Naive thymus-derived CD4-positive, alpha-beta T cell (primary cell): Measurements from ENCODE around the gene CAMTA1. TPM values are rescaled to one million over a fixed set of nuclear protein-coding genes. Genes with fewer than 3 reads are reported as not detected.

Source experiments
- ATAC-seq: fragments of 150-1000 bp; cut with Tn5 transposase; 2 replicates; pipeline ENCODE4 v1.10.0; 2021; ENCODE audit warnings: mild to moderate bottlenecking, moderate library complexity
- CTCF ChIA-PET: fragments of 350-600 bp; sonication (Branson Sonifier 250); formaldehyde crosslinking; loops from one replicate; lab custom pipeline; 2021; ENCODE audit warnings: antibody characterized with exemption; lab: Charles Lee
- POLR2A ChIA-PET: fragments of 350-600 bp; sonication (Branson Sonifier 250); formaldehyde crosslinking; loops from one replicate; lab custom pipeline; 2021; ENCODE audit warnings: antibody characterized with exemption, inconsistent platforms; lab: Charles Lee
- DNase-seq, 9 donors: peaks; one replicate each; pipeline versions ENCODE4 v3.0.0 to v3.0.0-alpha.2; 2020 to 2022; ENCODE audit warnings: mixed read lengths in 1 of 9
- H3K27ac ChIP-seq: one replicate; pipeline ENCODE4 v1.7.0; 2013; ENCODE audit warnings: mild to moderate bottlenecking, low read depth, low read length, moderate library complexity
- H3K27me3 ChIP-seq, 2 donors: one replicate each; pipeline ENCODE4 v1.7.0; 2013; ENCODE audit warnings: low read length in 2 of 2, mild to moderate bottlenecking in 2 of 2, moderate library complexity in 2 of 2; ENCODE audit not compliant: control insufficient read depth in 2 of 2, insufficient read depth in 2 of 2
- H3K36me3 ChIP-seq, 3 experiments: 1 replicate in 2 of 3; 2 replicates in 1 of 3; pipeline ENCODE4 v1.7.0; 2013; ENCODE audit warnings: low read length in 3 of 3, mild to moderate bottlenecking in 3 of 3, moderate library complexity in 1 of 3; ENCODE audit not compliant: insufficient read depth in 3 of 3, control insufficient read depth in 2 of 3
- H3K4me1 ChIP-seq, 2 donors: one replicate each; pipeline ENCODE4 v1.7.0; 2013; ENCODE audit warnings: low read length in 2 of 2, mild to moderate bottlenecking in 2 of 2, moderate library complexity in 1 of 2; ENCODE audit not compliant: control insufficient read depth in 2 of 2, insufficient read depth in 2 of 2
- H3K4me3 ChIP-seq: 2 replicates; pipeline ENCODE4 v1.7.0; 2013; ENCODE audit warnings: mild to moderate bottlenecking, low read length
- H3K9me3 ChIP-seq, 3 experiments: 1 replicate in 2 of 3; 2 replicates in 1 of 3; pipeline ENCODE4 v1.7.0; 2013; ENCODE audit warnings: low read length in 3 of 3; ENCODE audit not compliant: control insufficient read depth in 2 of 3
- H3K27ac Mint-ChIP-seq, 9 donors: one replicate each; pipeline ENCODE4 v1.8.0; 2020 to 2022; ENCODE audit warnings: mixed read lengths in 9 of 9, mild to moderate bottlenecking in 8 of 9, moderate library complexity in 5 of 9, inconsistent platforms in 2 of 9
- H3K27me3 Mint-ChIP-seq, 5 donors: one replicate each; pipeline ENCODE4 v1.8.0; 2021 to 2022; ENCODE audit warnings: mixed read lengths in 5 of 5, mild to moderate bottlenecking in 1 of 5
- H3K36me3 Mint-ChIP-seq, 5 donors: one replicate each; pipeline ENCODE4 v1.8.0; 2020 to 2022; ENCODE audit warnings: mixed read lengths in 5 of 5, mild to moderate bottlenecking in 3 of 5, inconsistent platforms in 1 of 5
- H3K4me1 Mint-ChIP-seq, 7 donors: one replicate each; pipeline ENCODE4 v1.8.0; 2020 to 2022; ENCODE audit warnings: mixed read lengths in 7 of 7, mild to moderate bottlenecking in 3 of 7, inconsistent platforms in 1 of 7
- H3K4me3 Mint-ChIP-seq, 10 donors: one replicate each; pipeline ENCODE4 v1.8.0; 2020 to 2022; ENCODE audit warnings: mild to moderate bottlenecking in 10 of 10, mixed read lengths in 10 of 10, moderate library complexity in 6 of 10, inconsistent platforms in 2 of 10
- H3K9me3 Mint-ChIP-seq, 11 donors: one replicate each; pipeline ENCODE4 v1.8.0; 2020 to 2022; ENCODE audit warnings: mixed read lengths in 11 of 11, mild to moderate bottlenecking in 4 of 11, inconsistent platforms in 1 of 11, moderate library complexity in 1 of 11
- intact Hi-C, 2 donors: fragments of 100-400 bp; cut with micrococcal nuclease; formaldehyde crosslinking; loops; one replicate each; pipeline ENCODE4 v1.15.1; 2023
- polyA plus RNA-seq, 2 donors: library from polyadenylated mRNA; unstranded; fragments of 300-500 nt; fragmentation: Illumina TruSeq; gene quantifications; one replicate each; pipeline ENCODE4 v1.2.3, GENCODE V29; 2021
- total RNA-seq, 6 experiments: library from RNA in 5 of 6; stranded (reverse) in 5 of 6; gene quantifications; 1 replicate in 5 of 6; 2 replicates in 1 of 6; pipeline ENCODE4 v1.2.3 and lab custom pipeline; 2021 to 2026

Gene CAMTA1
- total and polyA plus RNA-seq, 7 experiments from 2014 or later, result 38.1 to 68.6 (median 42.6) TPM

DNA sequence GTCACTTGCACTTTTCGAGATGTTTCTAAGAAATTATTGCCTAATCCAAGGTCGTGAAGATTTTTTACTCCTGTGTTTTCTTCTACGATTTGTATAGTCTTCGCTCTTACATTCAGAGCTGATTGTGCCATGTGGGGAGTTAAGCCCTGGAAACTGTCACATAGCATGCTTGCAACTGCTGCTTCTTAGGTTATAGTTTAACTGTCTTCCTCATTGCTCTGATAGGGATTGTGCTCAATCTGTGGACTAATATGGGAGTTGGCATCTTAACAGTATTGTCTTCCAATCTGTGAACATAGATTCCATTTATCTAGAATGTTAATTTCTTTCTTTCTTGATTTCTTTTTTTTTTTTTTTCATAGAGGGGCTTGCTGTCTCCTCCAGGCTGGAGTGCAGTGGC, 34.8 kb upstream of the CAMTA1 start:
- DNase-seq, result no peak
- Mint-ChIP-seq H3K27me3 (peaks cover 21 to 41% (median 24%) of the 10 kb centered on the region in 5 donors), H3K27ac (no peak overlapping the region), H3K9me3 (peaks cover 0 to 3% (median 0%) of the 10 kb centered on the region in 11 donors), H3K36me3 (no peaks in the 10 kb centered on the region), H3K4me3 (no peak overlapping the region), H3K4me1 (peaks cover 0 to 8% (median 0%) of the 10 kb centered on the region in 7 donors)
- Histone ChIP-seq H3K4me3 (no peak overlapping the region), H3K9me3 (no peaks in the 10 kb centered on the region), H3K36me3 (no peaks in the 10 kb centered on the region), H3K4me1 (no peaks in the 10 kb centered on the region), H3K27me3 (peaks cover 0 to 3% of the 10 kb centered on the region in 2 donors), H3K27ac (no peak overlapping the region)
- intact Hi-C loops, result no loop called here
- ChIA-PET POLR2A (no interaction called here), CTCF (interaction anchor here (0.6 kb wide), 1 partner anchor 1599 kb away, joined by 4 read pairs; no protein-coding TSS in a partner anchor)
- ATAC-seq, result no peak

DNA sequence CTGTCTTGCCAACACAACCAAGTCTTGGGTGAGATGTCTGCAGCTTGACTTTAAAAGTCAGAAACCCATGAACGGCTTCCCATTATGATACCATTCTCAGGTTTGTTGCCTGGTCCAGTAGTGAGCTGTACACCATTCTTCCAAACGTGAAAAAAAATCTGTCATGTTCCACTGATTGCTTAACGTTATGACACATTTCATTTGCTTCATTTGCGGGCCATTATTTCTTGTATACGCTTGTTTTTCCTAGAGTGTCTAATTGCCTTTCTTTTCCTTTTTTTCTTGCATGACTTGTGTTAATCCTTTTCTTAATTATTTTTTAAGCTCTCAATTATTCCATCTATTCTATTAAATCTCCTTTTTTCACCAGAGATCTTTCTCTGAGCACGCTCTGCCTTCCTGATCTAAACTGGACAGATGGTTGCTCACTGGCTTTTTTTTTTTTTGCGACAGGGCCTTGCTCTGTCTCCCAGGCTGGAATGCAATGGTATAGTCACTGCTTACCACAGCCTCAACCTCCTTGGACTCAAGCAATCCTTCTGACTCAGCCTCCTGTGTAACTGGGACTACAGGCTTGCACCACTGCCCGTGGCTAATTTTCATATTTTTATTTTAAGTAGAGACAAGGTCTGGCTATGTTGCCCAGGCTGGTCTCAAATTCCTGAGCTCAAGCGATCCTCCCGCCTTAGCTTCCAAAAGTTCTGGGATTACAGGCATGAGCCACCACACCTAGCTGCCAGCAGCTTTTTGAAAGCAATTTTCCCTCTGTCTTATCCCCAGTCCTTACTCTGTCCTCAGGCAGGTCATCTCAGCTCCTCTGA, 31.7 kb upstream of the CAMTA1 start:
- intact Hi-C loops, result no loop called here
- no peak overlapping the region for H3K27ac ChIP-seq
- DNase-seq, result no peak
- Mint-ChIP-seq H3K27ac (no peak overlapping the region), H3K27me3 (peaks cover 21 to 31% (median 28%) of the 10 kb centered on the region in 5 donors), H3K36me3 (no peaks in the 10 kb centered on the region), H3K4me1 (peaks cover 0 to 8% (median 0%) of the 10 kb centered on the region in 7 donors), H3K9me3 (peaks cover 0 to 3% (median 0%) of the 10 kb centered on the region in 11 donors), H3K4me3 (no peak overlapping the region)
- POLR2A ChIA-PET, result no interaction called here
- no peak overlapping the region for H3K4me3 ChIP-seq
- no peaks in the 10 kb centered on the region for H3K4me1 ChIP-seq
- ATAC-seq, result no peak
- CTCF ChIA-PET, result interaction anchor here (1.0 kb wide), 1 partner anchor 8 kb away, joined by 3 read pairs; no protein-coding TSS in a partner anchor
- H3K36me3 ChIP-seq, result no peaks in the 10 kb centered on the region
- H3K27me3 ChIP-seq, result peaks cover 0 to 3% of the 10 kb centered on the region in 2 donors
- H3K9me3 ChIP-seq, result no peaks in the 10 kb centered on the region

GRCh38 chr1:6756457-6756856, 28.8 kb upstream of the CAMTA1 start:
- peaks cover 13 to 34% (median 24%) of the 10 kb centered on the region in 5 donors for H3K27me3 Mint-ChIP-seq
- H3K9me3 Mint-ChIP-seq, result peaks cover 0 to 1% (median 0%) of the 10 kb centered on the region in 11 donors
- intact Hi-C loops, result no loop called here
- no peak overlapping the region for H3K4me3 ChIP-seq
- peaks cover 0 to 3% of the 10 kb centered on the region in 2 donors for H3K27me3 ChIP-seq
- H3K27ac ChIP-seq, result no peak overlapping the region
- no peaks in the 10 kb centered on the region for H3K36me3 Mint-ChIP-seq
- peaks cover 0 to 5% (median 0%) of the 10 kb centered on the region in 7 donors for H3K4me1 Mint-ChIP-seq
- ChIA-PET POLR2A (no interaction called here), CTCF (no interaction called here)
- ATAC-seq (no peak), DNase-seq (no peak)
- no peaks in the 10 kb centered on the region for H3K4me1 ChIP-seq
- no peak overlapping the region for H3K4me3 Mint-ChIP-seq
- no peaks in the 10 kb centered on the region for H3K36me3 ChIP-seq
- H3K9me3 ChIP-seq, result no peaks in the 10 kb centered on the region
- peak overlapping the region in 1 of 9 donors; percentile 83 for H3K27ac Mint-ChIP-seq

DNA sequence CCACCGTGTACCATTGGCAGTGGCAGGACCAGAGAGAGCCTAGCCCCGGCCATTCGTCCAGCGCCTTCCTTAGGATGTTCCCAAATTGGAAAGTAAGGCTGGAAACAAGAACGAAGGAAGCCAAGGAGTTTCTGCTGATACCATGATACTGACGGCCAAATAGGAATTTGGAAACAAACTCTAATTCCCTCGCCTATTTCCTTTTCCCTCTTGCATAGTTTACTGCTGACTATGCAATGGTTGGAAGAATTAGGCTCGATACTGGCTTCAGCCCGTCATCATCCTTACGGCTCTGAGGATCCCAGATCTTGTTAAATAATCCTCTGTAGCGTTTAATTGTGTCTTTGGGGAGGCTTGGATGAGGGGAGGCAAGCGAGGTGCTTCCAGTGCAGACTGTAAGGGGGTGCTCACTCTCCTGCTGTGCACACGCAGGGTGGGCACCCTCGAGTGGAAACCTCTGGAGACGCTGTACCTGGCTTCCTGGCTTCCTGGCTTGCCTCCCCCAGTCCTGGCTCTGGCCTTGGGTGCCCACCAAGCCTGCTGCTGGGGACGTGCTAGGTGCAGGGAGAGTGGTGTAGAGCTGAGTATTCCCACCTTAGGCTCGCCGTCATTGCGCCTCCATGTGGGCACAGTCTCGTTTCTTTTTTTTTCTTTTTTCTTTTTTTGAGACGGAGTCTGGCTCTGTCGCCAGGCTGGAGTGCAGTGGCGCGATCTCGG, 27.4 kb upstream of the CAMTA1 start:
- Mint-ChIP-seq H3K27ac (no peak overlapping the region), H3K4me1 (peaks cover 0 to 3% (median 0%) of the 10 kb centered on the region in 7 donors), H3K27me3 (peaks cover 12 to 28% (median 24%) of the 10 kb centered on the region in 5 donors), H3K36me3 (no peaks in the 10 kb centered on the region), H3K9me3 (no peaks in the 10 kb centered on the region), H3K4me3 (no peak overlapping the region)
- ATAC-seq (no peak), DNase-seq (no peak)
- Histone ChIP-seq H3K4me1 (no peaks in the 10 kb centered on the region), H3K36me3 (no peaks in the 10 kb centered on the region), H3K9me3 (no peaks in the 10 kb centered on the region), H3K27ac (no peak overlapping the region), H3K4me3 (no peak overlapping the region), H3K27me3 (peaks cover 0 to 3% of the 10 kb centered on the region in 2 donors)
- intact Hi-C loops, result no loop called here
- CTCF ChIA-PET, result no interaction called here
- POLR2A ChIA-PET, result no interaction called here

DNA sequence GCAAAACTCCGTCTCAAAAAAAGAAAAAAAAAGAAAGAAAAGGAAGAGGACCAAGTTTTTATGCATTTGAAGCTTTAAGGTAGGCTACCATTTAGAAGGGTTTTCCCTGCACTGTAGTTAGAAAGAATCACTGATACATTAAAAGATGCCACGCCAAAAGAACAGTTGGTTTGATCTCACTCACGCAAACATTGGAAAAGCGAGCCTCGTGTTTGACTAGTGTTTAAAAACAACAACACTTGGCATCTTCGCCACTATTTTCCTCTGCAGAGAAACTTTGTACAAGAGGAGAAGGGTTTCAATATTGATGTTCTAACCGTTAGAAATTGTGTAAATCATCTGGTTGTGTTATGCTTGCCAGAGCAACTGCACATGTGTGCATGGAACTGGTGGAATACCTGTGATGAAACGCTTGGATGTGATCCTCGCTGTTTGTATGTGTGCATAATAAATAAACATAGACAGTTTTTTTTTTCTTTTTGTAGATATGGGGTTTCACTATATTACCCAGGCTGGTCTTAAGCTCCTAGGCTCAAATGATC, 24.0 kb upstream of the CAMTA1 start:
- no peaks in the 10 kb centered on the region for H3K27me3 ChIP-seq
- H3K4me1 ChIP-seq, result no peaks in the 10 kb centered on the region
- H3K36me3 ChIP-seq, result no peaks in the 10 kb centered on the region
- DNase-seq (no peak), ATAC-seq (no peak)
- ChIA-PET CTCF (no interaction called here), POLR2A (no interaction called here)
- H3K27ac Mint-ChIP-seq, result no peak overlapping the region
- peaks cover 0 to 3% (median 0%) of the 10 kb centered on the region in 7 donors for H3K4me1 Mint-ChIP-seq
- no peak overlapping the region for H3K4me3 ChIP-seq
- peaks cover 4 to 16% (median 6%) of the 10 kb centered on the region in 5 donors for H3K27me3 Mint-ChIP-seq
- intact Hi-C loops, result no loop called here
- H3K4me3 Mint-ChIP-seq, result no peak overlapping the region
- H3K9me3 ChIP-seq, result no peaks in the 10 kb centered on the region
- H3K27ac ChIP-seq, result no peak overlapping the region
- no peaks in the 10 kb centered on the region for H3K36me3 Mint-ChIP-seq
- H3K9me3 Mint-ChIP-seq, result no peaks in the 10 kb centered on the region

GRCh38 chr1:6762060-6762459, 23.2 kb upstream of the CAMTA1 start:
- Histone ChIP-seq H3K4me1 (no peaks in the 10 kb centered on the region), H3K27me3 (no peaks in the 10 kb centered on the region), H3K36me3 (no peaks in the 10 kb centered on the region), H3K4me3 (no peak overlapping the region), H3K27ac (no peak overlapping the region), H3K9me3 (no peaks in the 10 kb centered on the region)
- Mint-ChIP-seq H3K36me3 (no peaks in the 10 kb centered on the region), H3K4me3 (no peak overlapping the region), H3K27ac (peak overlapping the region in 1 of 9 donors; percentile 28), H3K27me3 (peaks cover 0 to 13% (median 5%) of the 10 kb centered on the region in 5 donors), H3K4me1 (peaks cover 0 to 3% (median 0%) of the 10 kb centered on the region in 7 donors), H3K9me3 (no peaks in the 10 kb centered on the region)
- no peak for DNase-seq
- CTCF ChIA-PET, result no interaction called here
- intact Hi-C loops, result no loop called here
- POLR2A ChIA-PET, result no interaction called here
- ATAC-seq, result no peak
